Stimulated activated CD4-positive, alpha-beta T cell treated with anti-CD3 and anti-CD28 coated beads, Interleukin-1b, Interleukin-23, amount 100 ng/mL, for 1 hour (primary cell): ENCODE measurements around the gene KAT6B.
"Not testable (repeated sequence)": the region's sequence is repeated elsewhere in the genome, so short reads cannot be mapped to it uniquely, and the experiment has no call there.

Experiments
- DNase-seq, 2 donors: peaks; one replicate each; pipeline ENCODE4 v3.0.0-alpha.2; 2020; ENCODE audit warnings: low read depth in 2 of 2

Gene KAT6B

GRCh38 chr10:74826142-74827044 lies at the start of gene KAT6B:
Gene KAT6B, plus strand, starts transcription at chr10:74826600. Its CDS starts 16,258 bp downstream, at chr10:74842858.
- DNase-seq, result peak; percentile 98 to 100

GRCh38 chr10:74778436-74779094 lies 47.8 kb upstream of the KAT6B start:
- DNase-seq, result no peak

GRCh38 chr10:74781870-74782269 lies 44.5 kb upstream of the KAT6B start:
- not testable (repeated sequence) for DNase-seq

- DNase-seq, result no peak
These were observed 41.9 kb upstream of the KAT6B start for GRCh38 chr10:74784462-74784861.

- no peak for DNase-seq
These were observed 40.3 kb upstream of the KAT6B start for GRCh38 chr10:74786126-74786525.

- DNase-seq, result no peak
These were observed 38.9 kb upstream of the KAT6B start for GRCh38 chr10:74787457-74787856.

- not testable (repeated sequence) for DNase-seq
These were observed 34.4 kb upstream of the KAT6B start for GRCh38 chr10:74791979-74792378.

GRCh38 chr10:74792726-74793125 lies 33.7 kb upstream of the KAT6B start:
- DNase-seq, result no peak

- DNase-seq, result not testable (repeated sequence)
These were observed 33.2 kb upstream of the KAT6B start for GRCh38 chr10:74793240-74793639.

- DNase-seq, result no peak
These were observed 31.9 kb upstream of the KAT6B start for GRCh38 chr10:74794531-74794930.

- DNase-seq, result no peak
These were observed 28.9 kb upstream of the KAT6B start for GRCh38 chr10:74797550-74797949.

GRCh38 chr10:74799721-74800221 lies 26.6 kb upstream of the KAT6B start:
- DNase-seq, result no peak

- DNase-seq, result no peak
These were observed 25.0 kb upstream of the KAT6B start for GRCh38 chr10:74801447-74801846.

- no peak for DNase-seq
These were observed 17.9 kb upstream of the KAT6B start for GRCh38 chr10:74808501-74808900.

- no peak for DNase-seq
These were observed 16.3 kb upstream of the KAT6B start for GRCh38 chr10:74810087-74810486.

- DNase-seq, result no peak
These were observed 12.8 kb upstream of the KAT6B start for GRCh38 chr10:74813381-74814259.

GRCh38 chr10:74814797-74815196 lies 11.6 kb upstream of the KAT6B start:
- no peak for DNase-seq

- no peak for DNase-seq
These were observed 9.4 kb upstream of the KAT6B start for GRCh38 chr10:74816824-74817498.

- DNase-seq, result no peak
These were observed 4.9 kb upstream of the KAT6B start for GRCh38 chr10:74821501-74821900.

- DNase-seq, result no peak
These were observed 4.3 kb upstream of the KAT6B start for GRCh38 chr10:74822101-74822500.

GRCh38 chr10:74822521-74823089 lies 3.8 kb upstream of the KAT6B start:
- no peak for DNase-seq
